Stimulated activated CD4-positive, alpha-beta T cell treated with anti-CD3 and anti-CD28 coated beads, TNF-alpha, amount 100 ng/mL, for 48 hours (primary cell): ENCODE data around the gene NUAK1.
A peak's percentile ranks its signal among the peaks of the same experiment; 100 is the strongest.
"Not testable (repeated sequence)": the region's sequence is repeated elsewhere in the genome, so short reads cannot be mapped to it uniquely, and the experiment has no call there.

Source experiments
- DNase-seq, 3 donors: peaks; one replicate each; pipeline ENCODE4 v3.0.0-alpha.2; 2020; ENCODE audit warnings: low read depth in 3 of 3

NUAK1 gene

DNA sequence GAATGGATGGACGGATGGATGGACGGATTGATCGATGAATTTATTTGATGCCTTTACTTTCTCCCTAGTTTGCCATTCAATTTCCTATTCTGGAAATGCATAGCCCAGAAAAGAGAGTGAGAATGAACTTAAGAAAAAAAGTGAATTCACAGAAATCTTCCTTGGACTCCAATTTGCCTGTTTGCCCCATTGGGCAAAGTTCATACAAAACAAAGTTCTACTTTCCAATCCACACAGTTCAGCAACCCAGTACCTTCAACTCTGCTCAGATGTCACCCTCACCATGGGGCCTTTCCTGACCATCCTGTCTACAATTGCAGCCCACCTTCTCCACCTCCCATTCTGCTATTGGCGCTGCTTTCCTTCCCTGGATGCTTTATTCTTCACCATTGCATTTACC, 8.2 kb upstream of the NUAK1 start:
- DNase-seq: no peak

DNA sequence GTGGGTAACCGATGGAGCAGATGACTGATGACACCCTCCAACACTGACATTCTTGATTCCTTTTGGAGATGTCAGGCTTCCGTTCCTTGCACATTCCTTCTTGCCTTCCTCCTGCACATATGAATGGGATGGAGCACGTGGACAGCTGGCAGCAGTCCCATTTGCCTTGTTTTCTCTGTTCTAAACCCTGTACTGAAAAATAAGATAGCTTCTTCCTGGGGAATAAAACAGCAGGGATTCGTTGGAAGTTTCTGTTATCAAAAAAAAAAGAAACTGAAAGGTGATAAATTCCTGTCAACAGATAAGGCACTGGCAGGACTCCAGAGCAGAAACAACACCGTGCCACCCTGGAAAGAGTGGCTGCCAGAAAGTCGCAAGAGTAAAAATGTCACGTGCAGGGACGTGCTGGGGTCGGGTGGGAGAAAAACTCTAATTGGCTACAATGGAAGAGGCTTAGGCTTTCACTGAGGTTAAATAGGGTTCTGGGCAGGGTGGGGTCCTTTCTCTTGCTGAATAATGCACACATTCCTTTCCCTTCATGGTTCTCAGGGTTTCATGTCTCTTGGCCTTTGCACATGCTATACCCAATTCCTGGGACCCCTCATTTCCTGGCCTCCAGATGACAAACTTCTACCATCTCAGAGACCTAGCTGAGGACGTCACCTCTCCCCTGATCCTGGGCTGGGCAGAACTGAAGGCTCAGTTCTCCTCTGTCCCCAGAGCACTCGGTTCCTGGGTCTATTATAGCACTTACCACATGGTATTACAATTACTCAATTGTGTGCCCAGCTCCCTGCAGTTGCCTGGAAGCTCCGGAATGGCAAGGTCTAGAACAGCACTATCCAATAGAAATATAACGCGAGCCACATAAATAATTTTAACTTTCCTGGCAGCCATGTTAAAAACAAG, 7.0 kb upstream of the NUAK1 start:
- no peak for DNase-seq

DNA sequence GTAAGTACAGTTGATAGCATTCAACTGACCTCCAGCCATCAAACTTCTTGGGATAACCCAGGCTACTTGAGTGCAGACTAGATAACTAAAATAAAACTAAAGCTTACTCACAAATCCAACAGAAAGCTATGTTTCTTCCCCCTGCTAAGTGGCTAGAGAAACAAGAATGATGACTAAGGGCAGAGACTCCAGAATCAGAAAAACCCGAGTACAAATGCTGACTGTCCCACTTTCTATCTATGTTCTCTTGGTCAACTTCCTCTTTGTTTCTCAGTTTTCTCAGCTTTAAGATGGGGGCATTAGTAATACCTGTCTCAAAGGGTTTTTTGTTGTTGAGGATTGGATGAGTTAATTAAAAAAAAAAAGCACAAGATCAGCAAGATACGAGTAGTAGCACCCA, 6.1 kb upstream of the NUAK1 start:
- no peak for DNase-seq

DNA sequence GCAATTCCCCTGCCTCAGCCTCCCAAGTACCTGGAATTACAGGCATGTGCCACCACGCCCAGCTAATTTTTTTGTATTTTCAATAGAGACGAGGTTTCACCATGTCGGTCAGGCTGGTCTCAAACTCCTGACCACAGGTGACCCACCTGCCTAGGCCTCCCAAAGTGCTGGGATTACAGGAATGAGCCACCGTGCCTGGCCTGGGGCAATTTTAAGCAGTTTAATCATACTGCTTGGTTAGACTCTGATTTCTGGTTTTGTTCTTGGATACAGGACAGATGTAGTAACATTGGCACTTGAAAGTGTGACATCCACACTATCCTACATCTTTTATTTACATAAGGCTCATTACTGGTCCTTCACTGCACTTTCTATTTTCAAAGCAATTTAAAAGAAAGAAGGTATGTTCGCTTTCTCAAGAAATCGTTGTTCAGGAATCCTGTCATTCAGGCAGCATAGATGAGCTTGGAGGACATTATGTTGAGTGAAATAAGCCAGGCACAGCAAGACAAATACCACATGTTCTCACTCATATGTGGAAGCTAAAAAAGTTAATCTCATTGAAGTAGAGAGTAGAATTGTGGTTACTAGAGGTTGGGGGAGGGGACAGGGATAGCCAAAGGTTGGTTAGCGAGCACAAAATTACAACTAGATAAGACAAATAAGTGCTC, 4.0 kb upstream of the NUAK1 start:
- DNase-seq: no peak

DNA sequence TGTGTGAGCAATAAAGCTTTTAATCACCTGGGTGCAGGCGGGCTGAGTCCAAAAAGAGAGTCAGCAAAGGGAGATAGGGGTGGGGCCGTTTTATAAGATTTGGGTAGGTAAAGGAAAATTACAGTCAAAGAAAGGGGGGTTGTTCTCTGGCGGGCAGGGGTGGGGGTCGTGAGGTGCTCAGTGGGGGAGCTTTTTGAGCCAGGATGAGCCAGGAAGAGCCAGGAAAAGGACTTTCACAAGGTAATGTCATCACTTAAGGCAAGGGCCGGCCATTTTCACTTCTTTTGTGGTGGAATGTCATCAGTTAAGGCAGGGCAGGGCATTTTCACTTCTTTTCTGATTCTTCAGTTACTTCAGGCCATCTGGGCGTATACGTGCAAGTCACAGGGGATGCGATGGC, 3.2 kb upstream of the NUAK1 start:
- not testable (repeated sequence) for DNase-seq

DNA sequence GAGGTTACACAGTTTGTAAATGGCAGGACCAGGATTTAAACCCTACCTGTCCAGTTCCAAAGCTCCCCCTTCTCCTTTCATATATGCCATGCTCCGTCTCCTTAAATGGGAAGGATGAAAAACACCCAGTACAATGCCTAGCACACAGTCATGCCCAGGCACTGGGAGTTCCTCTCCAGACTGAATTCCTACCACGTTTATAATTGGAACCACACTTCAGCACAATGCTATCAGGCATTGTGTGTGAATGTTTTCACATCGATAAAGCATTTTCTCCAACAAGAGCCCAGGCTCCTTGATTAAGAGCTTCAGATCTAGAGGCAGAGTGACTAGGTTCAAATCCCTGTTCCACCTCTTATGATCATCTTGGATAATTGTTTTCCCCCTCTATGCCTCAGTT, 2.7 kb upstream of the NUAK1 start:
- no peak for DNase-seq

DNA sequence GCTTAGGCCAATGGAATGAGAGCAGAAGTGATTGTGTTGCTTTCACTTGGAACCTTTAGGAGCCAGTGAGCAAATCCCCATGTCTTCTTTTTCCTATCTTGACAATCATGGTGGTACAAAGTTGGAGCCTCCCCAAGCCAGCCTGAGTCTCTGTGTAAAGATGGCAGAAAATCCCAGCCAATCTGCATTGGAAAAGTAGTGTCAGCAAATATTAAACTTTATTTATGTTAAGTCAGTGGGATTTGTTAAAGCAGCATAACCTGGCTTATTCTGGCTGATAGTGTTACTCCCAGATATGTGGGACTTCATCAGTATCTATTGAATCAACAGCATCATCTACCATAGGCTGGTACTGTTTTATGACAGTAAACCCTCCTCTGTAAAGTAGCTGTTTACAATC, 2.2 kb upstream of the NUAK1 start:
- DNase-seq: no peak

DNA sequence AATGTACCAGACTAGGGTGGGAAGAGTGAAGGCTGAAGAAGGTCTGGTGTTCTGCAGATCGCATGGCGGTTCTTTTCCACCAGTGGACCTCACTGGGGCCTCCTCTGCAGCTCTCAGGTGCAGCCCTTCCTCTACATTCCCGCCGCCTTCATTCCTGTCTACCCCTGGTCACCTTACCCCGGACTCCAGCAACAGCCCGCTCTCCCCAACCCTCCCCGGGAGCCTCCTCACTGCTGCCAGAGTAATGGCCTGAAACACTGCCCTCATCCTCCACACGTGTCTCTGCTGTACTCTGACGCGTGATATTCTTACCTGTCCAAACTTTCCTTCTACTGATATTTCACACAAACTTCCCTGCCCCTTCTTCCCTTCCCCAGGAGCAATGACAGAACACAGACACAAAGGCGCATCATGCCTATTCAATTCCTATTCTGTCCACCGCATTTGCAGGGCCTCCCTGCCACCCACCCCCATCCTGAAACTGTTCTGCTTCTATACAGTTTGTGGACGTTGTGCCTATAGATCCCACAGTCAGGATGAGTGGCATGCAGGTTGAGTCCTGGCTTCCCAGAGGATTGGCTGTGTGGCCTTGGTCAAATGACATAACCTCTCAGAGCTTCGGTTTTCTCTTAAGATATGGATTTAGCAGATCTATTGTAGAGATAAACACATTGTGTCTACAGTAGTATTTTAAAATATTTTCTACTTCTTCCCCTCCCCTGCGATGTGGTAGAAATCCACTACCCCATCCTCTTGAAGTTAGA, 1.7 kb upstream of the NUAK1 start:
- DNase-seq: no peak

DNA sequence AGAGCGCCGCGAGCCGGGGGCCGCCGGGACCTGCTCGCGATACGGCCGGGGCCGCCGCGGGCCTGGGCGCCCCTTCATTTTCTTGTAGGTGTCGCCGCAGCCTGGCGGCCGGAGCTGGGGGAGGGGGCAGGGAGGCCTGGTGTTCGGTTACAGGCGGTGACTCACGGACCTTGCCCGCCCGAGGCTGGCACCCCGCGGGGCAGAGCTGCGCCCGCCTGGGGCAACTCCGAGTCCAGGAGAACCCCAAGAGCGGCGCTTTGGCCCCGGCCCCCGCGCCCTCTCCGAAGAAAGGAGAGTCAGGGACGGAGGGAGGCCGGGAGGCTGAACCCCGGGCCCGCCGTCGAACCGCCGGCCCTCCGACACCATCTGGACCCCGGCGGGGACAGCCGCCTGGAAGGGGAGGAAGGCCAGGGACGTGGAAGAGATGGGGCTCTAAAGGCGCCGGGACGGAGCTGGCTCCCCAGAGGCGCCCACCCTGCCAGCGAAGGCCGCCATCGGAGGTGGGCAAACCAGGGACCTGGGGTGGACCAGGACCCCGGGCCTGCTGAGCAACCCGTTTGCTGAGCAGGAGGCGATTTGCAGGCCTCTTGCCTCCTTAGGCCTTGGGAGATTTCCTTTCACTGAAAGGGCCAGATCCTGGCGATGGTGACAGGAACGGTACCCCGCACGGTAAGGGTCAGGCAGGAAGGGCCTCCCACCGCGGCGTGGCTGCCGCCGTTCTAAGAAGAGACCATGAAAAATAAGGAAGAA, 843 bp upstream of the NUAK1 start:
- DNase-seq: no peak

DNA sequence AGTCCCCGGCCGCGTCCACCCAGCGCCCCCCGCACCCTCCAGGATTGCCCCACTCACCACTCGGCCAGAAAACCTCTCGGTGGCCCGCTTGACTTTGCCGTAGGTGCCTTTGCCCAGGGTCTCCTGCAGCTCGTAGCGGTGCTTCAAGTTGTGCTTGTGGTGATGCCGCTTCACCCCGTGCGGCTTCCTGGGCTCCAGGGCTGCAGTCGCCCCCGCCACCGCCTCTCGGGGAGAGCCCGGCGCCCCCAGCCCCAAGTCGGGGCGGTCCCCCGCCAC, 459 bp downstream of the NUAK1 start:
- no peak for DNase-seq

DNA sequence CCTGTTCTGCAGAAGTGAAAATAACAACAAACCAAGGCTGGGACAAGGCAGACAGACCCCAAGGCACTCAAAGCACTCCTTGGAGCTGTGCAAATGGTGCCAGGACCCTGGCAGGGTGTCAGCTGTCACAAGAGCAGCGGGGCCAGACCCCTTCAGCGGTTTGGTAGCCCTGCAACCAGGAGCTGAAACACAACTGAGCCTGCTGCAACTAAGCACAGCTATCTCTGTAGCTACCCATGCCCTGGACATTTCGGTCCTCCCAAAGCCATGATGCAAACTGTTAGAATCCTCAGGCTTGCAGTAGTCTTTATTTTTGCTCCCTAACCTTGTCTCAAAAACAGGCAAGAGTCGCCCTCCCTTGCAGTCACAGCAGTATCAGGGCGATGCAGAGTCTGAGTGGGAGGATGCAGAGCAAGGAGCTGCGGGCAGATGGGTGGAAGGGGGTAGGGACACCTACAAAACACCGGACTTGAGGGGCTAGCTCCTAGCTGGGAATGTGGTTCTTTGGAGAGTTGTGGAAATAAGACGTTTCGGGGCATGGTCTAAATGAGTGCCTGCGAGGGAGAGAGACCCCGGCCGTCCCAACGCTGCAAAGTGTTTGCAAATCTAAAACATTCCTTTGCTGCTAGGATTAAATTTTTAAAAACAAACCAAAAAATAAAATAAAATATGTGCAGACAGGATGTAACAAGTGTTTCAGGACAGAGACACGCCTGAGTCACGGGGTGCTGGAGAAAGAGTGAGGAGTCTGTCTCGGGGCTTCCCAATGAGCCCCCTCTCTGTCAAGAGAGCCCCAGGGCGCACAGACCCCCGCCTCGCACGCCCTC, 1.0 kb downstream of the NUAK1 start:
- no peak for DNase-seq

DNA sequence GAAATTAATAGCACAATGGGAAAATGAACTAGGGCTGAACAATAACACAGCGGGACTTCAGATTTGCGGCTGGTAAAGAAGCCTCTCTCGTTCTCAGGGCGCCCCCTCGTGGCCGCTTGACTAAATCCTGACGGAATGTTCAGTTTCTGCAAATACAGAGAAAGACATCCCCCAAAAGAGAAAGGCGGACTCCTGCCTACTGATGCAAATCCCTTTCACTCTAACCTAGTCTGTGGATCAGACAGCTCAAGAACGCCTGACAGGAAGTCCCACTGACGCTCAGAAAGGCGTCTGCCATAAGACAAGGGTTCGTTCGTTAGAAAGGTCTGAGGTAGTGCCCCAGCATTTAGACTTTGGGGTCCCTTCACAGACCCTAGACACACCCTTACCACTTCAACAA, 2.5 kb downstream of the NUAK1 start:
- DNase-seq: peak; percentile 45 to 75 (median 74)

DNA sequence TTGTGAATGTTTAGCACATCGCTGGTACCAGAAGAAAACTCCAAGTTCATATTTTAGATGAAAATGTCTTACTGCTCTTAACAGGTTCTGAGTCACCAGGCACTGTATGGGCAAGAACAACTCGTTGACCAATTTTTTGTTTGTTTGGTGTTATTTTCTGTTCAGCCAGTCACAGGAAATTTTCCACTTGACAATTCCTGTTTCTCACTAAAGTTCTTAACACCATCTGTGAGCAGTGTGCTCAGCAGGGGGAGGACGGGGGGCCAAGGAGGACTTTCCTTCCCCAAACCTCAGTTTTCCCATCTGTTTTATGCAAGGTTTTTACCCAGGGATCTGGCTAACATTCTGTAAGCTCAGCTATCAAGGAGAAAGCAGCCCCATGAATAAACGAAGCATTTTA, 3.0 kb downstream of the NUAK1 start:
- DNase-seq: no peak

DNA sequence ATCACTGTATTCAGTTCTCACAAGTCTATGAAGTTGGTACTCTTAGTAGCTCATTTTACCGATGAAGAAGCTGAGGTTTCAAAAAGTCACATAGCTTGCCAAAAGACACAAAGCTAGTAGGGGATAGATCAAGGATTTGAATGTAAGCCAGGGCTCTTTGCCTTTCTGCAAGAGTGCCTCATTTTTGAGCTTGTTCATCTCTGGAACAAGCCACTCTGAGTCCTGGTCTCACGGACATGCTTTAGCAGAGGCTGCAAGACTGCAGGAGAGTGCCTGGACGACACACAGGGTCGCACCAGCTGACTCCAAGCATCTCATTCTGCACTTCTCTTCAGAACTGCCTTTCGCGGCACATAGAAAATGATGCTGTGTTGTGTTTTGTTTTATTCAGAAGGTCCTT, 3.7 kb downstream of the NUAK1 start:
- no peak for DNase-seq

DNA sequence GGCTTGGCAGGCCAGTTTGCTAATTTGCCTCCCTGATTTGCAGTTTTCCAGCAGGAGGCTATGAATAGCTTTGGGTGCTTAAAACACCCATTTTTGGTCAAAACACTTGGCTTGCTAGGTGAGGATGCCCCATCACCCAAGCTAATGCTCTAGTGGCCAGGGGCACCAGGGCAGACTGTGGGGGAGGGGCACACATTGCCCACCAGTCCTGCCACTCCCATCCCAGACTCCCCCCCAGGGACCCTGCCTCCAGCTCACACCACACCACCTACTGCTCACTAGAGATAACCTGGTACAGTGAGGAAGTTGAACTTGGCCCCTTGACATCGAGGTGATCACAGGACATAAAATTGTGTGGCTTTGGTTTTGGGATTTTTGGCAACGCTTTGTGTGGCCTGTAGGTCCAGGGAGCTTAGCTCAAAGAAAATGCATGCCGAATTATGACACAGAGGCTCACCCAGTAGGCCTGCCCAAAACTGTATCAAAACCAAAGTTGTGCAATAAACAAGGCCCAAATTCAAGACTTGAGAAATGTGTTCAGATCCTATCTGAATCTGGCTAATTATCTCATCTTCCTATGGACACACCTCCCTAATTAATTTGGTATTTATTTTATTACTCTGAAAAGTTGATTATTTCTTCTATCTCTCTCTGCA, 4.3 kb downstream of the NUAK1 start:
- DNase-seq: no peak

DNA sequence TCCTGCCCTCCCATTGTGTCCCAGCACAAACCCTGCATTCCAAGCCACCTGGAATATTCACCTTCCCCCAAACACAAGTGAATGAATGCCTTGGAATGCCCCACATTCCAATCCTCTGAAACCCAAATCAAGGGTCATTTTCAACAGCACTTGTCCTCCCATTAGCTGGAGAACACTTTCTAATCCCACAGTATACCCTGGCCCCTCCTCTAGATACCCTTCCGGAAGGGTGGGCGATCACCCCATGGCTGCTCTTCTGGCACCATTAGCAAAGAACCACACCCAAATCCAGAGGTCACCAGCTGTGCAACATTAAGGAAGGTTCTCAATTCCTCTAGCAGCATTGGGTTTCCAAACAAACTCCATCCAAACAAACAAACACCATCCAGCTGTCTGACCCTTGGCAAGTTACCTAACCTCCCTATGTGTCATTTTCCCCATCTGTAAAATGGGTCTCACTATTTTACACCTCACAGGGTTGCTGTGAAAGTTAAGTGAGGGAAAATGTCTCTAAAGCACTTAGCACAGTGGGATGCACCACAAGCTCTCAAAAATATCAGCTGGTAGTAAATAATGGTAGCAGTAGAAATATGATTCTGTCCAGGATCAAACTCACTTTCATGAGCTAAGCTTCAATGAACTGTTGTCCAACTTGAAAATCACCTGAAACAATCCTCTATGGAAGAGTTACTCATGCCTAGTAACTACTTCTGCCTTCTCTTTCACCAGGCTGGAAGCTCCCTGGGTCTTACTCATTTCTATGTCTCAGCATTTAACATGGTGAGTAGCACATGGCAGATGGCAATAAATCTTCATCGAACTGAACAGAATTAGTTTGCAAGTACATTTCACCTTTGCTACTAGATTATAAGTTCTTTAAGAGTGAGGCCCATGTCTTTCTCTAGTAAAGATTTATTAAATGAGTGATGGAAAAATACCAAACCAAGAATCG, 5.3 kb downstream of the NUAK1 start:
- DNase-seq: no peak

DNA sequence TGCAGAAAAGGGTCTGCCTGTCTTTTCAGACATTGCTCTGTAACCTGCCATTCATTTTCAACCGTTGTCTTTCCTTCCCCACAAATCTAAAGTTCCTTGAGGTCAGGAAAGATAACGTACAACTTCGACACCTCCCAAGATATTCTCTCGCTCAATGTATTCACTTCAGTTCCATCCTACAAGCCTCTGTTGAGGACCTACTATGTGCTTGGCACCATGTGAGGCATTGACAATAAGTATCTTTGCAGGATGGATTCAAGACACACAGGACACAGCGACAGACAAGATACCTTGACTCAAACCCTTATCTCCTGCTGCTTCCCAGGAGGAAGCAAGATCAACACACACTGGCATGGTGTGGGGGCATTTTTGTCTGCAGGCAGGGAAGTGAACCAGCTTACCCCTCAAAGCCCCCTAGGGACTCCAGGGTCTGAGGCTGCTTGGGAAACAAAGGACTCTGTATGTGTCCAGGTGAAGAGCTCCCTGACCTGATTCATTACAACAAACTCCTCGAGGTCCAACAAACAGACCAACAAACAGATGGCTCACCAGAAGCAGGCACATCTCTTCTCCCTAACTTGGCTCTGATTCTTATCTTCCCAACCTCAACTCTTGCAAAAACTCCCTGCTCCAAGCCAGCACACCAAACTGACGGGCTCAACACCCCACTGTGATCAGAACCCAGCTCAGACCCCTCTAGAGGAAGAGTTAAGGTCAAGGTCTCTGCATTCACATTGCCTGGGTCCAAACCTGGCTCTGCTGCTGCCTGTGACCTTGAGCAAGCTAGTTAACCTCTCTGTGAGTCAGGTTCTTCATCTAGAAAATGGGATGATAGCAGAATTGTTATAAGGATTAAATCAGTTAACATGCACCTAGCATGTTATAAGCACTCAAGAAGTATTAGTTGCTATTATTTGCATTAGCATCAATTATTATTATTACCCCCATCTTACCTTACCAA, 6.3 kb downstream of the NUAK1 start:
- no peak for DNase-seq

DNA sequence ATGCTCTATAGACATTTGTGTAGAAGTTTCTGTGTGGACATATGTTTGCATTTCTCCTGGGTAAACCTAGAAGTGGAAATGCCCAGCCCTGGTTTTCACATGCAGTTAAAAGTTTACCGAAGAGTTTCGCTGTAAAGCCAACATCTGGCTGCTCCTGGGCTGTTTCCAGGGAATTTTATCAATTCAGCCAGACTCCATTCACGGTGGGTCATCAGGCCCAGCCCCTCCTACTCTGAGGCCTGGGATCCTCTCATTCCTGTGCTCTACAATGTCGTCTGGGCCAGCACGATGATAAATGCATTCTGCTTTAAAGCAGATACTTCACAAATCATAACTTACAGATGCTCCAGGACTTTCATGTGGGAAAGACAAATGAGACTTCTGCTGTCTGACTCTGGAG, 7.1 kb downstream of the NUAK1 start:
- DNase-seq: no peak
